Measurements from ENCODE around the gene LRRC72. TPM values are rescaled to one million over a fixed set of nuclear protein-coding genes. Genes with fewer than 3 reads are reported as not detected.
A peak's percentile ranks its signal among the peaks of the same experiment; 100 is the strongest.

Gene LRRC72
- total and polyA plus RNA-seq, 2 experiments from 2014 or later, result not detected

- TF ChIP-seq ETS1 (IDR thresholded peaks at IDR 0.05), result no peak
Observed at GRCh38 chr7:16561943-16562342, 35.3 kb downstream of the LRRC72 start (continued).

GRCh38 chr7:16562456-16563220 lies 36.0 kb downstream of the LRRC72 start:
- Histone ChIP-seq H3K9me2 (ENCODE audit: insufficient read depth) (no peaks in the 10 kb centered on the region), H3K79me2 (replicated peaks; ENCODE audit: insufficient read depth) (no peaks in the 10 kb centered on the region), H2AFZ (peak overlapping the region; percentile 78; the same call in 1 of the 2 replicates), H3K4me3 (no peak overlapping the region), H3K27ac (ENCODE audit: low read depth) (no peak overlapping the region), H3K4me2 (no peak overlapping the region), H3F3A (replicated peaks; ENCODE audit: low read depth) (no peaks in the 10 kb centered on the region), H4K20me1 (replicated peaks; ENCODE audit: insufficient read depth) (no peaks in the 10 kb centered on the region), H3K4me1 (ENCODE audit: insufficient read depth) (no peaks in the 10 kb centered on the region), H3K27me3 (ENCODE audit: insufficient read depth) (no peaks in the 10 kb centered on the region), H3K36me3 (ENCODE audit: insufficient read depth) (no peaks in the 10 kb centered on the region)
- Mint-ChIP-seq H3K4me1 (0 out of 3 replicates have a peak, but pooled peaks cover 4% of the 10 kb centered on the region), H3K9me3 (no peaks in the 10 kb centered on the region), H3K4me3 (no peak overlapping the region), H3K36me3 (ENCODE audit: low read depth) (no peaks in the 10 kb centered on the region), H3K27me3 (ENCODE audit: insufficient read depth, low read depth, poor library complexity) (no peaks in the 10 kb centered on the region), H3K27ac (no peak overlapping the region)
- ATAC-seq, result no peak
- no peak for DNase-seq (ENCODE audit: low spot score)
- TF ChIP-seq JUNB (IDR thresholded peaks at IDR 0.05; ENCODE audit: unreplicated experiment) (no peak), POLR2AphosphoS5 (IDR thresholded peaks at IDR 0.05; ENCODE audit: low read depth) (no peak), CTCF (conservative IDR thresholded peaks at IDR 0.05; ENCODE audit: low read depth in 2 of 2) (no peak), ZNF462 (CRISPR knock-in tag; IDR thresholded peaks at IDR 0.05) (no peak), EZH2phosphoT487 (IDR thresholded peaks at IDR 0.05; ENCODE audit: unreplicated experiment) (no peak), ETS1 (IDR thresholded peaks at IDR 0.05) (no peak), REST (IDR thresholded peaks at IDR 0.05; ENCODE audit: unreplicated experiment) (no peak), ZNF114 (CRISPR knock-in tag; IDR thresholded peaks at IDR 0.05) (no peak), CREB1 (CRISPR knock-in tag; IDR thresholded peaks at IDR 0.05; ENCODE audit: low read depth) (no peak), ZNF331 (CRISPR knock-in tag; IDR thresholded peaks at IDR 0.05; ENCODE audit: low read depth) (no peak)
